ENCODE results near the gene LAMTOR3. TPM values are rescaled to one million over a fixed set of nuclear protein-coding genes. Genes with fewer than 3 reads are reported as not detected.

LAMTOR3 gene
- total and polyA plus RNA-seq, 2 experiments from 2014 or later, result 40.8 to 64.5 TPM

DNA sequence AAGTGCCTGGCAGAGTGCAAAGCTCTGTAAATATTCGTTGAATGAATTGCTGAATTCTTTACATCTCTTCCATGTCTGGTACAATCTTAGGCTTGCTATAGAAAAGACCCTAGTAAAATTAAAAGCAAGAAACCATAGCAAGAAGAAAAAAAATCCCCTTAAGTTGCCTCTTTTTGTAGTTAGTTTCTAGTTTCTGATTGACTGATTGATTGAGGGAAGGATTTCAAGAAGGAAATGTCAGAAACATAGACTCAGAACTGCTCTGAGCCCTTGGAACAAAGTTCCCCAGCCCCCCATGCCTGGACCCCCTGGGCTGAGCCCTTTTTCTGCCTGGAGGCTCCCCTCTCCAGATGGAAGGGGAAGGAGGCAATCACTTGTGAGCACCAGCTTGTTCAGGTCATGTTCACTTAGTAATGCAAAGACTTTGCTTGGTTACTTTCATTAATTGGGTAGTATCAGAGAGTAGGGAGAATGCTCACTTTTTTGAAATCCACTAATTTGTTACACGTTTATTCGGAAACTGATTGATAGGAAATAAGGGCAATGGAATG lies 42.0 kb downstream of the LAMTOR3 start:
- peaks cover 5% of the 10 kb centered on the region for H3K27me3 Mint-ChIP-seq (ENCODE audit: insufficient read depth, low read depth, poor library complexity)
- H3K36me3 Mint-ChIP-seq (ENCODE audit: low read depth), result no peaks in the 10 kb centered on the region
- Histone ChIP-seq H3K4me3 (no peak overlapping the region), H3K4me1 (ENCODE audit: insufficient read depth) (peaks cover 8% of the 10 kb centered on the region), H3K79me2 (replicated peaks; ENCODE audit: insufficient read depth) (no peaks in the 10 kb centered on the region), H3K27me3 (ENCODE audit: insufficient read depth) (no peaks in the 10 kb centered on the region), H3F3A (replicated peaks; ENCODE audit: low read depth) (no peaks in the 10 kb centered on the region), H2AFZ (no peak overlapping the region), H3K27ac (ENCODE audit: low read depth) (no peak overlapping the region), H3K36me3 (ENCODE audit: insufficient read depth) (no peaks in the 10 kb centered on the region), H4K20me1 (replicated peaks; ENCODE audit: insufficient read depth) (no peaks in the 10 kb centered on the region), H3K9me2 (ENCODE audit: insufficient read depth) (no peaks in the 10 kb centered on the region), H3K4me2 (no peak overlapping the region)
- TF ChIP-seq NANOG (IDR thresholded peaks at IDR 0.05; ENCODE audit: borderline replicate concordance) (no peak), ZNF331 (CRISPR knock-in tag; IDR thresholded peaks at IDR 0.05; ENCODE audit: low read depth) (no peak)
- TF ChIP-seq, protein P1, sequence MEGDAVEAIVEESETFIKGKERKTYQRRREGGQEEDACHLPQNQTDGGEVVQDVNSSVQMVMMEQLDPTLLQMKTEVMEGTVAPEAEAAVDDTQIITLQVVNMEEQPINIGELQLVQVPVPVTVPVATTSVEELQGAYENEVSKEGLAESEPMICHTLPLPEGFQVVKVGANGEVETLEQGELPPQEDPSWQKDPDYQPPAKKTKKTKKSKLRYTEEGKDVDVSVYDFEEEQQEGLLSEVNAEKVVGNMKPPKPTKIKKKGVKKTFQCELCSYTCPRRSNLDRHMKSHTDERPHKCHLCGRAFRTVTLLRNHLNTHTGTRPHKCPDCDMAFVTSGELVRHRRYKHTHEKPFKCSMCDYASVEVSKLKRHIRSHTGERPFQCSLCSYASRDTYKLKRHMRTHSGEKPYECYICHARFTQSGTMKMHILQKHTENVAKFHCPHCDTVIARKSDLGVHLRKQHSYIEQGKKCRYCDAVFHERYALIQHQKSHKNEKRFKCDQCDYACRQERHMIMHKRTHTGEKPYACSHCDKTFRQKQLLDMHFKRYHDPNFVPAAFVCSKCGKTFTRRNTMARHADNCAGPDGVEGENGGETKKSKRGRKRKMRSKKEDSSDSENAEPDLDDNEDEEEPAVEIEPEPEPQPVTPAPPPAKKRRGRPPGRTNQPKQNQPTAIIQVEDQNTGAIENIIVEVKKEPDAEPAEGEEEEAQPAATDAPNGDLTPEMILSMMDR (conservative IDR thresholded peaks at IDR 0.05; ENCODE audit: low read depth in 2 of 2), result no peak
- TF ChIP-seq, protein P2, sequence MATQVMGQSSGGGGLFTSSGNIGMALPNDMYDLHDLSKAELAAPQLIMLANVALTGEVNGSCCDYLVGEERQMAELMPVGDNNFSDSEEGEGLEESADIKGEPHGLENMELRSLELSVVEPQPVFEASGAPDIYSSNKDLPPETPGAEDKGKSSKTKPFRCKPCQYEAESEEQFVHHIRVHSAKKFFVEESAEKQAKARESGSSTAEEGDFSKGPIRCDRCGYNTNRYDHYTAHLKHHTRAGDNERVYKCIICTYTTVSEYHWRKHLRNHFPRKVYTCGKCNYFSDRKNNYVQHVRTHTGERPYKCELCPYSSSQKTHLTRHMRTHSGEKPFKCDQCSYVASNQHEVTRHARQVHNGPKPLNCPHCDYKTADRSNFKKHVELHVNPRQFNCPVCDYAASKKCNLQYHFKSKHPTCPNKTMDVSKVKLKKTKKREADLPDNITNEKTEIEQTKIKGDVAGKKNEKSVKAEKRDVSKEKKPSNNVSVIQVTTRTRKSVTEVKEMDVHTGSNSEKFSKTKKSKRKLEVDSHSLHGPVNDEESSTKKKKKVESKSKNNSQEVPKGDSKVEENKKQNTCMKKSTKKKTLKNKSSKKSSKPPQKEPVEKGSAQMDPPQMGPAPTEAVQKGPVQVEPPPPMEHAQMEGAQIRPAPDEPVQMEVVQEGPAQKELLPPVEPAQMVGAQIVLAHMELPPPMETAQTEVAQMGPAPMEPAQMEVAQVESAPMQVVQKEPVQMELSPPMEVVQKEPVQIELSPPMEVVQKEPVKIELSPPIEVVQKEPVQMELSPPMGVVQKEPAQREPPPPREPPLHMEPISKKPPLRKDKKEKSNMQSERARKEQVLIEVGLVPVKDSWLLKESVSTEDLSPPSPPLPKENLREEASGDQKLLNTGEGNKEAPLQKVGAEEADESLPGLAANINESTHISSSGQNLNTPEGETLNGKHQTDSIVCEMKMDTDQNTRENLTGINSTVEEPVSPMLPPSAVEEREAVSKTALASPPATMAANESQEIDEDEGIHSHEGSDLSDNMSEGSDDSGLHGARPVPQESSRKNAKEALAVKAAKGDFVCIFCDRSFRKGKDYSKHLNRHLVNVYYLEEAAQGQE (IDR thresholded peaks at IDR 0.05; ENCODE audit: unreplicated experiment), result no peak
- no peaks in the 10 kb centered on the region for H3K9me3 Mint-ChIP-seq
- H3K4me3 Mint-ChIP-seq, result no peak overlapping the region
- H3K4me1 Mint-ChIP-seq, result peaks cover 10% of the 10 kb centered on the region; the same call in 2 of the 3 replicates
- no peak for DNase-seq (ENCODE audit: low spot score)
- ATAC-seq, result no peak
- H3K27ac Mint-ChIP-seq, result no peak overlapping the region

DNA sequence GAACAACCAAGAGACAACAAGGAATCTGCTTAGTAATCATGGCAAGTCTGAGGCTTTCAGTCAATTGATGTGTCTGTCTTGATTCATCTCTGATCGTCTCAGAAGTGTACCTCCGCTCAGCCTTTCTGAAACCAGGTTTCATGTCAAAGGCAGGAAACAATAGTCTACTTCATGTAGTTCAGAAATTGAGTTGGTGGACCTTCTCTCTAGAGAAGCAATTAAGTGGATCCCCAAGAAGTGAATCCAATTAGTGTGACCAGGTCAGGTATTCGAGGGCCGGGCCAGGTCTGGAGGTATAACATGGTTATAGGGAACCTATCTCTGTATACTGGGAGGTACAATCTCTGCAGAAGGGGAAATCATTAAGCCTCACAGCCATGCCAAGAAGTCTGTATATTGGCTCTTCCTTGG lies 45.6 kb downstream of the LAMTOR3 start:
- no peaks in the 10 kb centered on the region for H3F3A ChIP-seq (replicated peaks; ENCODE audit: low read depth)
- H3K4me3 Mint-ChIP-seq, result no peak overlapping the region
- ATAC-seq, result no peak

More for the DNA sequence above, 45.6 kb downstream of the LAMTOR3 start:
- Histone ChIP-seq H4K20me1 (replicated peaks; ENCODE audit: insufficient read depth) (no peaks in the 10 kb centered on the region), H3K4me1 (ENCODE audit: insufficient read depth) (no peaks in the 10 kb centered on the region), H3K79me2 (replicated peaks; ENCODE audit: insufficient read depth) (no peaks in the 10 kb centered on the region), H2AFZ (no peak overlapping the region), H3K9me2 (ENCODE audit: insufficient read depth) (no peaks in the 10 kb centered on the region), H3K27ac (ENCODE audit: low read depth) (no peak overlapping the region), H3K4me2 (no peak overlapping the region), H3K27me3 (ENCODE audit: insufficient read depth) (no peaks in the 10 kb centered on the region), H3K36me3 (ENCODE audit: insufficient read depth) (no peaks in the 10 kb centered on the region), H3K4me3 (no peak overlapping the region)
- H3K27me3 Mint-ChIP-seq (ENCODE audit: insufficient read depth, low read depth, poor library complexity), result no peaks in the 10 kb centered on the region
- H3K36me3 Mint-ChIP-seq (ENCODE audit: low read depth), result no peaks in the 10 kb centered on the region
- no peak for DNase-seq (ENCODE audit: low spot score)
- H3K9me3 Mint-ChIP-seq, result no peaks in the 10 kb centered on the region
- H3K27ac Mint-ChIP-seq, result no peak overlapping the region
- H3K4me1 Mint-ChIP-seq, result no peaks in the 10 kb centered on the region
- TF ChIP-seq, protein P1 (conservative IDR thresholded peaks at IDR 0.05; ENCODE audit: low read depth in 2 of 2), result no peak
- no peak for TF ChIP-seq POLR2AphosphoS5 (IDR thresholded peaks at IDR 0.05; ENCODE audit: low read depth)

All from GM23338 (cell line).